Measurements from ENCODE around the gene RNF130.

GRCh38 chr5:179991106-179991505 is 80.5 kb downstream of the RNF130 start:
- no peak for TF ChIP-seq ZFP3 (CRISPR knock-in tag; IDR thresholded peaks at IDR 0.05)
- TF ChIP-seq ARNTL (CRISPR knock-in tag; IDR thresholded peaks at IDR 0.05; ENCODE audit: borderline replicate concordance, low read depth): no peak
- TF ChIP-seq BACH2 (CRISPR knock-in tag; IDR thresholded peaks at IDR 0.05; ENCODE audit: borderline replicate concordance): no peak
- no peak for TF ChIP-seq GLIS3 (CRISPR knock-in tag; IDR thresholded peaks at IDR 0.05)
- no peak for TF ChIP-seq ZNF8 (CRISPR knock-in tag; IDR thresholded peaks at IDR 0.05)
- no peak for TF ChIP-seq CSDC2 (CRISPR knock-in tag; IDR thresholded peaks at IDR 0.05)
- TF ChIP-seq ZFP30 (CRISPR knock-in tag; IDR thresholded peaks at IDR 0.05): no peak
- TF ChIP-seq PATZ1 (CRISPR knock-in tag; IDR thresholded peaks at IDR 0.05; ENCODE audit: borderline replicate concordance): no peak

All from SK-N-SH treated with all-trans-retinoic acid at 6 μM for 48 hours (cell line).